Measurements from ENCODE around the gene CFAP74.

CFAP74 gene

GRCh38 chr1:2018217-2019171 is 14.9 kb upstream of the CFAP74 start:
- Histone ChIP-seq H3K4me3 (ENCODE audit: low read depth, low read length) (no peak overlapping the region), H3K9me3 (no peaks in the 10 kb centered on the region)

GRCh38 chr1:2016123-2016522 is 12.5 kb upstream of the CFAP74 start:
- Histone ChIP-seq H3K27me3 (peaks cover 96% of the 10 kb centered on the region), H3K4me3 (ENCODE audit: low read depth, low read length) (no peak overlapping the region), H3K36me3 (no peaks in the 10 kb centered on the region), H3K9me3 (no peaks in the 10 kb centered on the region), H3K4me1 (no peaks in the 10 kb centered on the region)
- TF ChIP-seq, protein P1, sequence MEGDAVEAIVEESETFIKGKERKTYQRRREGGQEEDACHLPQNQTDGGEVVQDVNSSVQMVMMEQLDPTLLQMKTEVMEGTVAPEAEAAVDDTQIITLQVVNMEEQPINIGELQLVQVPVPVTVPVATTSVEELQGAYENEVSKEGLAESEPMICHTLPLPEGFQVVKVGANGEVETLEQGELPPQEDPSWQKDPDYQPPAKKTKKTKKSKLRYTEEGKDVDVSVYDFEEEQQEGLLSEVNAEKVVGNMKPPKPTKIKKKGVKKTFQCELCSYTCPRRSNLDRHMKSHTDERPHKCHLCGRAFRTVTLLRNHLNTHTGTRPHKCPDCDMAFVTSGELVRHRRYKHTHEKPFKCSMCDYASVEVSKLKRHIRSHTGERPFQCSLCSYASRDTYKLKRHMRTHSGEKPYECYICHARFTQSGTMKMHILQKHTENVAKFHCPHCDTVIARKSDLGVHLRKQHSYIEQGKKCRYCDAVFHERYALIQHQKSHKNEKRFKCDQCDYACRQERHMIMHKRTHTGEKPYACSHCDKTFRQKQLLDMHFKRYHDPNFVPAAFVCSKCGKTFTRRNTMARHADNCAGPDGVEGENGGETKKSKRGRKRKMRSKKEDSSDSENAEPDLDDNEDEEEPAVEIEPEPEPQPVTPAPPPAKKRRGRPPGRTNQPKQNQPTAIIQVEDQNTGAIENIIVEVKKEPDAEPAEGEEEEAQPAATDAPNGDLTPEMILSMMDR (IDR thresholded peaks at IDR 0.05; ENCODE audit: low read depth, low read length) = no peak
- DNase-seq = no peak

More at GRCh38 chr1:2018217-2019171, 14.9 kb upstream of the CFAP74 start:
- no peak for DNase-seq
- H3K36me3 ChIP-seq = no peaks in the 10 kb centered on the region
- H3K27me3 ChIP-seq = peaks cover 98% of the 10 kb centered on the region
- no peaks in the 10 kb centered on the region for H3K4me1 ChIP-seq
- TF ChIP-seq, protein P1 (IDR thresholded peaks at IDR 0.05; ENCODE audit: low read depth, low read length) = no peak

DNA sequence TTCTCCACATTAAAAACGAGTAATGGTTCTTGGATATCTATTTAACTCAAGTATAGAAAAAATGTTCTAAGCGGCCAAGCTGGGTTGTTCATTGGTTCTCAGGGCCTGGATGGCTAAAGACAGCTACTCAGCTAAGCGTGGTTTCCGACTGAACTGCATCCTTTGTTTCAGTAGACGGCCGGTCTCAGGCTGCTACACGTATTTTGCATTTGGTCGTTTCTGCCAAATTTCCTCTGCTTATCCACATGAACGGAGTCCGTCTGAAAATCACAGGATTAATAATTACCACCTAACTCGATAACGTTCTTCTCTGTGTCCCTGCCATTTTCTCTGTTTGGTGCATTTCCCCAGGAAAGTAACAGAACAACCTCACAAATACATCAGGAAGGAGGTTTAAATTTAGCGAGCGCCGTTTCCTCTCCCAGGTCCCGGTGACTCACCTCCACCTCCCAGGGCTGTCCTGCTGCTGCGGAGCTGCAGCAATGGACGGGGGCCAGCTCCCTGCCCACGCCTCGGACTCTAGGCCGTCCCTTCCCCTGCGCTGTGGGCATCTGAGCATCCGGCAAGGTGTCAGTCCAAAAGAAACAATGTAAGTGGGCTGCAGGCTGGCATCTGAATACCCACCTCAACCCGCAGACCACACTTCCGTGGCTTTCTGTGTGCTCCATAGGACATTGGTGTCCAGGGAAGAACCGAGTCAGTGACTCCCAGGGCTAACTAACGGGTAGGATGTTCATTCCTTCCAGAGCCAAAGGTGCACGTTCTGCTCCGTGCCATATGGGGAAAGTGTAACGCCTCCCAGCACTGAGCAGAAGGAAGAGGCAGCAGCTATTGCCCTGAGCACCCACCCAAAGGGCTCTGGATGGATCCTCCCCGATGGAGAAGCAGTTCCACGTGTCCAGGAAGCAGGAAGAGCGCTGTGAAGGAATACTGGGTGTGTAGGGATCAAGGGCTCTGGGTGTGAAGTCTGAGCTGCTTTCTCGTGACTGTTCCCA is 11.5 kb upstream of the CFAP74 start:
- H3K36me3 ChIP-seq = no peaks in the 10 kb centered on the region
- H3K4me1 ChIP-seq = no peaks in the 10 kb centered on the region
- no peaks in the 10 kb centered on the region; the same call in 1 of the 2 replicates for H3K9me3 ChIP-seq
- no peak overlapping the region for H3K4me3 ChIP-seq (ENCODE audit: low read depth, low read length)
- DNase-seq = no peak
- TF ChIP-seq, protein P1 (IDR thresholded peaks at IDR 0.05; ENCODE audit: low read depth, low read length) = no peak
- peaks cover 96% of the 10 kb centered on the region for H3K27me3 ChIP-seq

DNA sequence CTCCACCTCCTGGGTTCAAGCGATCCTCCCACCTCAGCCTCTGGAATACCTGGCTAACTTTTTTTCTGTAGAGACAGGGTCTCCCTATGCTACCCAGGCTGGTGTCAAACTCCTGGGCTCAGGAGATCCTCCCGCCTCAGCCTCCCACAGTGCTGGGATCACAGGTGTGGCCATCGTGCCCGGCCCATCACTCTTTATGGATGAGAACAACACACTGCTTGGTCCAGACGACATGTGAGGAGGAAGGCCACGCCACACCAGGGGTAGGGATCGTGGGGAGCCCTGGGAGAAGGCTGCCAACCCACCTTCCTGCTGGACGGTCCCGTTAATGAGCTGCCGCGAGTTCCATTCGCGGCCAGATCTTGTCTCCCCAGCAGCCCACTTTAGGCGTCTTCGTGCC is 10.6 kb upstream of the CFAP74 start:
- no peak for DNase-seq
- Histone ChIP-seq H3K27me3 (peaks cover 96% of the 10 kb centered on the region), H3K4me3 (ENCODE audit: low read depth, low read length) (no peak overlapping the region), H3K36me3 (no peaks in the 10 kb centered on the region), H3K4me1 (no peaks in the 10 kb centered on the region), H3K9me3 (no peaks in the 10 kb centered on the region; the same call in 1 of the 2 replicates)
- TF ChIP-seq, protein P1 (IDR thresholded peaks at IDR 0.05; ENCODE audit: low read depth, low read length) = no peak

- Histone ChIP-seq H3K4me1 (no peaks in the 10 kb centered on the region), H3K27me3 (peaks cover 98% of the 10 kb centered on the region), H3K36me3 (no peaks in the 10 kb centered on the region), H3K4me3 (ENCODE audit: low read depth, low read length) (no peak overlapping the region), H3K9me3 (no peaks in the 10 kb centered on the region; the same call in none of the 2 replicates)
- TF ChIP-seq, protein P1 (IDR thresholded peaks at IDR 0.05; ENCODE audit: low read depth, low read length) = no peak
- DNase-seq = no peak
Measured at GRCh38 chr1:2009101-2010053, 5.8 kb upstream of the CFAP74 start.
